NCI-H526 (cell line): ENCODE results near the gene HPS1.

Experiments
- DNase-seq, 2 experiments: peaks; one replicate each; lab custom pipeline; 2025; lab: John Stamatoyannopoulos, UW

The HPS1 gene

DNA sequence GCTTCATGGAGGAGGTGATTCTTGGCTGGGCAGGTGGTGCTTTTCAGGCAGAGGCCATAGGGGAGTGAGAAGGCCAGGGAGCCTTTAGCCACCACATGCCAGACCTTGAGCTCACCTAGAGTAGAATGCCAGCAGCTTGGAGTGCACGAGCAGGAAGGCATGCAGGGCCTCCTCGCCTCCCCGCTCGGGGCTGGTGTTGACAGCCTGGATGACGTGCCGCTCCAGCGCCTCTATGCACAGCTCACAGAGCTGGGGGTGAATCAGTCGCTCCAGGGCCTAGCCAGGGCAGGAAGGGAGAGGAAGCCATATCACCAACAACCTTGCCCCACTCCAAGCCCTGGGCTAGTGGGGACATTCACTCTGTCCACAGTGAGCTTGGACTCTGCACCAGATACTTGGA is 15.7 kb downstream of the HPS1 start:
- DNase-seq, result no peak

GRCh38 chr10:98430427-98430826 is 16.3 kb downstream of the HPS1 start:
- no peak for DNase-seq

- DNase-seq, result no peak
These were observed 17.2 kb downstream of the HPS1 start for GRCh38 chr10:98429320-98430072.

DNA sequence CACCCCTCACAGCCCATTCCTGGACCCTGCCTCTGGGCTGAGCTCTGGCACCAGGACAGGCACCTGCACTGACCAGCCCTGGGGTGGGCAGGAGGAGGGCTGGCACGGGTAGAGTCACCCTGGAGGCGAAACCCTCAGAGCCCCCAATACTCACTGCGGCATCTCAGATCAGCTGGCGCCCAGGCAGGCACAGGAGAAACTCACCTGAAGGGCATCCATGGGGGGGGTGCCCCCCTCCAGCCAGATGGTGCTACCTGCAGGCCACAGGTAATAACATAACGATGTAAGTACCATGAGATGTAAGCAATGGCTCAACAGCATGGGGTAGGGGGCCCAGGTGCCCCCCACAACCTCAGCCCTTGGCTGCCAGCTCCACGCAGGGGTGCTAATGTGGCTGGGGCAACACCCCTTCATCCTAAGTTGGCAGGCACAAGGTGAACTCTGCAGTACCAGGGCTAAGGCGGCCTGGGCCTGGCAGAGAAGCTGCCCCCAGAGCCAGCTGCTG is 19.7 kb downstream of the HPS1 start:
- DNase-seq, result no peak

DNA sequence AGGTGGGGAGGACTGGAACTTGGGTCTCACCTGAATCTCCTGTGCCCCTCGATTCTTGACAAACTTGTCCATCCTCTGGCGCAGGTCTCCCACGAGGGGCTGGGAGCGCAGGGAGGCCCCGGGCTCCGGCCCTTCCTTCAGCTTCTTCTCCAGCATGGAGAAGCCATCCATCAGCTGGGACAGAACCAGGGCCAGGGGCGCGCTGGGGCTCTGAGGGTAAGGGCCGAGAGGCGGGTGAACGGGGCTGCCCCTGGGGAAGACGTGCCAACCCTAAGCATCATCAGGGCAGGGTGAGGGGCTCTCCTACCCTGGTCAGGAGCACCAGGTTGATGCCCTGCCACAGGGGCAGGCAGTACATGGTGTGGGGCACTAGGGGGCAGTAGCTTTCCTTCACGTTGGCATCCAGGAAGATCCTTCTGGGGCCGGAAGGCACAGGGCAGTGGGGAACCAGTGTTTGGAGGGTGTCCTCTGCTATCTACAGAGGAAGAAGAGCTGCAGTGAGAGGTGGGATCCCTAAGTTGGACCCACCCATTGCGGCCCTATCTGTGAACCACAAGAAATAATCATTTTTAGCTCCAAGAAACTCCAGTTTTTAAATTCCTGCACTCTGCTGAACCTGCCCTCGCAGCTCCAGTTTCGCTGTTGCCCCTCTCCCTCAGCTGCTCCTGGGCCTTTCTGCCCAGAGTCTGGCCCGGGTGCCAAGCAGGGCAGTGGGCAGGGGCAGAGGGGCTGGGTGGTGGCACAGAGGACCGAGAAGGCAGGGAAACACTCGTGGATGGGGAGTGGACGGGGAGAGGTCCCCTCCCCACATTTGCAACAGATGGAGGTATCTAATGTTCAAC is 21.0 kb downstream of the HPS1 start:
- peak in 1 of 2 experiments; percentile 34 for DNase-seq

DNA sequence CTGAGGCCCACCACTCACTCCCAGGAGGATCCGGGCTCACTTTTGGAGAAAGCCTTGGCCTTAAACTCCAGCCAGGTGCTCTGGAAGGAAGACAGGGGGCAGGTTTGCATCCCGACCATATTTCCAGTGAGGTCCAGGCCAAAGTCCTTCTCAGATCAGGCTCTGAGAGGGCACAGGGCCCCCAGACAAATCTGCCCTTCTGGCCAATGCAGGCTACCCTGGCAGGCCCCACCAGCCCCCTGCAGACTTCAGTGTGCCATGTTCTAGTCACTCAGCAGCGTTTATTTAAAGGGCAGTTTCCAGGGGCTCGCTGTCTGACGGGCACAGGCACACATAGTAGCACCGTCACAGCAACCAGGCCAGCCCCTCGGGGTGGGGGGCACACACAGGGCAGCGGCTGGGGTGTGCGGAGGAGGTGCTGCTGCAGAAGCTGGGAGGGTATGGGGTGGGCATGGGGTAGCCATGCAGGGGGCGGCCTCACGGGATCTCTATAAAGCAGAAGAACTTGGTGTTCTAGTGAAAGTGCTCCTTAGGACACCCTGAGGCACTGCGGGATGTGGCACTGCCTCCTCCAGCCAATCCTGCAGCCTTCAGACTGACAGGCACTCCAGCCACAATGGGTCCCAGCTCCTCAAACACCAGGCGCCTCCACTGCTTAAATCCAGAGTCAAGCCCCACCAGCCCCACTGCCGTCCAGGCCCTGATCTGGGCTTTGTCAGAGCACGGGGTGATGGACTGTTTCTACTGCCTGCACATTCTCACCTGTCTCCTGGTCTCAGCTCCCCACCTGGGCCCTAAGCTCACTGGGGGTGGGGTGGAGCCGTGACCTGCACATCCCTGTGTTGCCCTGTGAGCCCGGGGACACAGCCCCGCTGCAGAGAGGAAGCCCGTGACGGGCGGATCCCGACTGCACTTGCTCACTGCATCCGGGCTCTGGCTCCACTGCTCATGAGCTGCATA is 22.2 kb downstream of the HPS1 start:
- no peak for DNase-seq

- DNase-seq, result peak in 1 of 2 experiments; percentile 66
These were observed 23.0 kb downstream of the HPS1 start for GRCh38 chr10:98423691-98424120.

GRCh38 chr10:98422182-98422581 is 24.6 kb downstream of the HPS1 start:
- no peak for DNase-seq

- no peak for DNase-seq
These were observed 25.9 kb downstream of the HPS1 start for GRCh38 chr10:98420786-98421185.

DNA sequence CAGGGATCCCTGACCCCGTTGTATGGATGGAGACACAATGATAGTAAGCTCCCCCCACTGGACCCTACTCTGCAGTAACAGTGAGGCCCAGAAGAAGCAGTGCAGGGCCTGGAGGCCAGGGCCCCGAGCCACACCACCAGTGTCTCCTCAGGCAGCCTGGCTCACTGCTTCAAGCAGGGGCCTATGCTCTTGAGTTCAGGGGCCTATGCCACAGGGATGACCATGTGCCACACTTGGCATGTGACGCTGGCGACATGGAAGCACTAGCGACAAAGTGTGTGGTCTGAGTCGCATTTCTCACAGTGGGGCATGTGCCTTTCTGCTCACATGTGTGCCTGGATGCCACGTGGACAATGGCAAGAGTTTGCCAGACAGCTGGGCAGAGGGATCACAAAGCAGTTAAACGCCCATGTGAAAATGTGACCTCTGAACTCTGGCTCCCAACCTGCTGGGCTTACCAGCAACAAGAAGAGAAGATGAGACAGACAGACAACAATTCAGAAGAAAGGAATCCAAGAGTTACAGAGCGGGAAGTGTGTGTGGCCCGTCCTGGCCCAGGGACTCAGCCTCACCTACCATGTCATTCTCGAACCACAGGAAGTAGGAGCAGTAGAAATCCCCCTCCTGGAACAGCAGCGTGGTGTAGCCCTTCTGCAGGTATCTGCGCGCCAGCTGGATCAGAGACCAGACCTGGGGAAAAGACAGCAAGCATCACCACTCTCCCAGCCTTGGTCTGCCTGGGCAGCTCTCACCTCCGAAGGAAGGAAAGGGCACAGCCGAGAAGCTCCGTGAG is 27.1 kb downstream of the HPS1 start:
- DNase-seq, result no peak

DNA sequence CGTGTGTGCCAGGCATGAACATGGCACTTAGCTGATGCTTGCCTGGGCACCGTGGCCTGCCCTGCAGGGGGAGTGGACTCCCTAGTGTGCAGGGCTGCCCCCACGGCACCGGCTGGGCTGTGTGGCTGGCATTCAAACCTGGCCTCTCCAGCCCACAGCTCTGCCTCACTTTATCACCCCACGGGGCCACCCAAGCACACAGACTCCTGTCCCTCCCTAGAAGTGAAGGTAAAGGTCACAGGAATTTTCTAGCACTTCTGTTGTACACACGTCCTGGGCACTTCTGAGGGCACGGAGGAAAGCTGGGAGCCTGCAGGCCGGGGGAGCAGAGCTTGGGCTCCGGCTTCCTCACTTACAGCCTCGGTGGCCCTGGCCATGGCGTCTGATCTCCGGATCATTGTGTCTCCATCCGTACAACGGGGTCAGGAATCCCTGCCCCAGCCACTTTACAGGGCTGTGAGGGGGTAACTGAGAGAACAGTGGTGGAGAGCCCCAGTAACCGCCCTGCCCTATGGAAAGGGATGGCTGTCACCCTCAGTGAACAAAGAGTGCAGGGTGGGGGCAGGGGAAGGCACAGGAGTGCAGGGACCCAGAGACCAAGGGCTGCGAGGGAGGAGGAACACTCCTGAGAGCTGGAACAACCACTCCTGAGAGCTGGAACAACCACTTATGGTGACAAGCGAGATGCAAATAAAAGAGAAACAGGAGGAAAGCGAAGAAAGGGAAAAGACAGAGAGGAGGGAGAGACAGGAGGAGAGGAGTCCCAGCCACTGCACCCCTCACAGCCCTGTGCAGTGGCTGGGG is 27.9 kb downstream of the HPS1 start:
- no peak for DNase-seq

GRCh38 chr10:98417973-98418664 is 28.6 kb downstream of the HPS1 start:
- no peak for DNase-seq

DNA sequence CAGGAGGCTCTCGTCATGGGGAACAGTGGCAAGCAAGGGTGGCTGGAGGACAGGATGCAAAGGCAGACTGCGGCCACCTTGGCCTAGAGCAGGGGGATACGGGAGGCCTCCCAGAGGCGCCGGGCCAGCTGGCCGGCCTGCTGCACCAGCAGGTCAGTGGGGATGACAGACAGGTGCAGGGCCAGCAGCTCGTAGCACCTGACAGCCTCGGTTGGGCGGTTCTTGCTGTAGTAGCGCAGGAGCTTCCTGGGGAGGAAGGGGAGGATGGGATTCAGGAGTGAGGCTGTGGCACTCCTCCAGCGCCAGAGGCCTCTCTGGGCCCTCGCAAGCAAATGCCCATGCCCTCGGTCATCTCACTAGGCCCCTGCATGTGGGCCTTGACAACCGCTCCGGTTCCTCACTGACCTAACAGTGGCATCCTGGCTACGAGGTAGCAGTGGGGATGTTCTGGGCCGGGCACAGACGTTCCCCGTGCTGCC is 29.2 kb downstream of the HPS1 start:
- DNase-seq, result no peak

DNA sequence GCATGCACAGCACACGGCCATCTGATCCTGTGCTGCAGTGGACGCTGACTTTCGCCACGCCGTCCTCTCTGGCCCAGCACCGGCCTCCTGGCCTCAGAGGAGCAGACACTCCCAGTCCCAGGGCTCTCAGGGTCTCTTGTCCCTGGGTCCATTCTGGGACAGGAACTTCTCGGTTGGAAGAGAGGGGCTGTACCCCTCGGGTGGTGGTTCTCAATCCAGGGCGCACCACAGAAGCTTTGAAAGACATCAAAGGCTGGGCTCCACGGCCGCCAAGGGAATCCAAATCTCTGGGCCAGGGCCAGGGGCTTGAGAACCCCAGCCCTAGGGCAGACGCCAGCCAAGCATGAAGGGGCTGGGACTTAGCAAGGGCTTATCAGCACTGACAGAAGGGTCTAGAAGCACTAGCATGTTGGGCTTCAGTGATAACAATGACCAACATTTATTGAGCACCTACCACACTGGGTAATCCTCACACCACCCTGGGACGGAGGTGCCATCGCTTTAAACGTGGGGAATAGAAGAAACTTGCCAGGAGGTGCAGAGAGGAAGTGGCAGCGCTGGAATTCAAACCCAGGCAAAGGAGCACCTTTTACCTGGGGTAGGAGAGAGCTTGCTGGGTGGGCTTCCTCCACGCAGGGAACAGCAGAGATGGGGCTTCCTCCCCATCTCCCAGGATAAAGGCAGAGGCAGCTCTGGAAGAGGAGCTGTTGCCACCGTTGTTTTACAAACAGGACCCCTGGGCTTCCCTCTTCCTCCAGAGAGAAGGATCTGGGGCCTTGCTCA is 29.9 kb downstream of the HPS1 start:
- no peak for DNase-seq

GRCh38 chr10:98415731-98416119 is 31.0 kb downstream of the HPS1 start:
- no peak for DNase-seq

- peak in 1 of 2 experiments; percentile 15 for DNase-seq
These were observed 31.6 kb downstream of the HPS1 start, which contains the start of gene PYROXD2 for GRCh38 chr10:98414932-98415730. Gene PYROXD2, minus strand, starts transcription at chr10:98415182. Its CDS starts 47 bp downstream, at chr10:98415135.

GRCh38 chr10:98414578-98414931 is 32.2 kb downstream of the HPS1 start:
- no peak for DNase-seq

GRCh38 chr10:98411768-98412167 is 35.0 kb downstream of the HPS1 start:
- no peak for DNase-seq
